Mesothelial cell of epicardium (in vitro differentiated cells): ENCODE data around the gene KCNIP4. TPM values are rescaled to one million over a fixed set of nuclear protein-coding genes. Genes with fewer than 3 reads are reported as not detected.

Experiments
- DNase-seq, 2 experiments: peaks; one replicate each; pipeline ENCODE4 v3.0.0; 2021; ENCODE audit warnings: low spot score in 2 of 2; ENCODE audit not compliant: unreplicated experiment in 2 of 2
- H3K27ac Mint-ChIP-seq: 2 replicates; pipeline ENCODE4 v1.8.0; 2021; ENCODE audit warnings: mixed read lengths
- H3K27me3 Mint-ChIP-seq: 2 replicates; pipeline ENCODE4 v1.8.0; 2021; ENCODE audit warnings: low read depth, mixed read lengths
- H3K36me3 Mint-ChIP-seq: 2 replicates; pipeline ENCODE4 v1.8.0; 2021; ENCODE audit warnings: mixed read lengths
- H3K4me1 Mint-ChIP-seq: 2 replicates; pipeline ENCODE4 v1.8.0; 2021; ENCODE audit warnings: mixed read lengths
- H3K4me3 Mint-ChIP-seq: 2 replicates; pipeline ENCODE4 v1.8.0; 2021; ENCODE audit warnings: mild to moderate bottlenecking, moderate library complexity, mixed read lengths
- H3K9me3 Mint-ChIP-seq: 2 replicates; pipeline ENCODE4 v1.8.0; 2021; ENCODE audit warnings: mixed read lengths
- CTCF ChIP-seq: fragments of 200-600 bp; sonication (generic); IDR thresholded peaks from one replicate; pipeline ENCODE4 v1.5.0; 2021; ENCODE audit warnings: antibody characterized with exemption; ENCODE audit not compliant: unreplicated experiment
- total RNA-seq: library from RNA; stranded (reverse); gene quantifications from 3 replicates; pipeline ENCODE4 v1.2.1, GENCODE V29; 2021

The KCNIP4 gene
- total RNA-seq, 1 donor from 2014 or later = 3.0 TPM

- TF ChIP-seq CTCF = no peak
- no peak overlapping the region for H3K27ac Mint-ChIP-seq
- H3K36me3 Mint-ChIP-seq = no peaks in the 10 kb centered on the region
- H3K4me1 Mint-ChIP-seq = no peaks in the 10 kb centered on the region
- H3K4me3 Mint-ChIP-seq = no peak overlapping the region
- H3K27me3 Mint-ChIP-seq = no peaks in the 10 kb centered on the region
- no peak for DNase-seq
- H3K9me3 Mint-ChIP-seq = no peaks in the 10 kb centered on the region
Measured at GRCh38 chr4:21092531-21092930, 856.0 kb downstream of the KCNIP4 start.

GRCh38 chr4:21090094-21090666 lies 858.4 kb downstream of the KCNIP4 start:
- no peak for TF ChIP-seq CTCF
- no peak for DNase-seq
- Mint-ChIP-seq H3K9me3 (no peaks in the 10 kb centered on the region), H3K4me1 (no peaks in the 10 kb centered on the region), H3K4me3 (no peak overlapping the region), H3K27me3 (no peaks in the 10 kb centered on the region), H3K27ac (no peak overlapping the region), H3K36me3 (no peaks in the 10 kb centered on the region)

- Mint-ChIP-seq H3K4me3 (no peak overlapping the region), H3K36me3 (no peaks in the 10 kb centered on the region), H3K4me1 (no peaks in the 10 kb centered on the region), H3K9me3 (peaks cover 3% of the 10 kb centered on the region), H3K27ac (no peak overlapping the region), H3K27me3 (no peaks in the 10 kb centered on the region)
- no peak for TF ChIP-seq CTCF
- no peak for DNase-seq
Measured at GRCh38 chr4:21083413-21083812, 865.2 kb downstream of the KCNIP4 start.

- Mint-ChIP-seq H3K4me1 (no peaks in the 10 kb centered on the region), H3K9me3 (peaks cover 3% of the 10 kb centered on the region), H3K36me3 (no peaks in the 10 kb centered on the region), H3K4me3 (no peak overlapping the region), H3K27me3 (peaks cover 2% of the 10 kb centered on the region), H3K27ac (no peak overlapping the region)
- no peak for TF ChIP-seq CTCF
- DNase-seq = no peak
Measured at GRCh38 chr4:21077967-21078366, 870.6 kb downstream of the KCNIP4 start.

- H3K4me3 Mint-ChIP-seq = no peak overlapping the region
- no peak for TF ChIP-seq CTCF
- H3K27ac Mint-ChIP-seq = no peak overlapping the region
- H3K36me3 Mint-ChIP-seq = no peaks in the 10 kb centered on the region
- DNase-seq = no peak
- no peaks in the 10 kb centered on the region for H3K27me3 Mint-ChIP-seq
- peaks cover 6% of the 10 kb centered on the region for H3K9me3 Mint-ChIP-seq
- H3K4me1 Mint-ChIP-seq = no peaks in the 10 kb centered on the region
Measured at GRCh38 chr4:21067351-21067750, 881.2 kb downstream of the KCNIP4 start.

- no peak overlapping the region for H3K27ac Mint-ChIP-seq
- no peaks in the 10 kb centered on the region for H3K27me3 Mint-ChIP-seq
- H3K4me3 Mint-ChIP-seq = no peak overlapping the region
- TF ChIP-seq CTCF = no peak
- H3K4me1 Mint-ChIP-seq = no peaks in the 10 kb centered on the region
- no peaks in the 10 kb centered on the region for H3K36me3 Mint-ChIP-seq
- peaks cover 18% of the 10 kb centered on the region for H3K9me3 Mint-ChIP-seq
- no peak for DNase-seq
Measured at GRCh38 chr4:21061902-21062301, 886.7 kb downstream of the KCNIP4 start.
